ENCODE measurements around the gene PABPC1L. TPM values are rescaled to one million over a fixed set of nuclear protein-coding genes. Genes with fewer than 3 reads are reported as not detected.

The PABPC1L gene
- total and polyA plus RNA-seq, 2 of the 13 experiments (the other 11 are each of a cell fraction or from before 2014, with no cell fraction given), result 30.8 to 252 TPM

GRCh38 chr20:44894959-44895358 lies 14.9 kb upstream of the PABPC1L start (continued):
- TF ChIP-seq E2F2 (CRISPR knock-in tag; IDR thresholded peaks at IDR 0.05; ENCODE audit: borderline replicate concordance), result no peak

GRCh38 chr20:44896583-44896982 lies 13.3 kb upstream of the PABPC1L start:
- no peak overlapping the region for H3K27ac ChIP-seq (ENCODE audit: extremely low read length, insufficient read depth, low read length)
- H3K9ac ChIP-seq (ENCODE audit: insufficient read depth, low read depth, low read length), result no peak overlapping the region
- H4K20me1 ChIP-seq (ENCODE audit: insufficient read depth, low read length), result peaks cover 46% of the 10 kb centered on the region
- BruUV-seq (replicated peaks), result no TSS peak
- DNase-seq (ENCODE audit: low spot score) (peak; percentile 35), ATAC-seq (no peak; the same call in 2 of the 3 replicates), FAIRE-seq (no peak)
- in situ Hi-C loops (cut with HindIII; ENCODE audit: extremely low pct_ligation_motif_present, low pct_unique_long_range_greater_than_20kb), result no loop called here
- ChIA-PET POLR2A (interaction anchor here (0.6 to 3.5 kb wide), 6 partner anchors 9 to 64 kb away, joined by 3 to 22 read pairs (median 3); partner anchors contain the start of genes PABPC1L, TOMM34 and YWHAB), CTCF (ENCODE audit: low intra/inter-chr PET ratio, low total read pairs) (no interaction called here)
- H3K27me3 ChIP-seq (ENCODE audit: control insufficient read depth in 1 of 2, insufficient read depth in 2 of 2, low read length in 2 of 2), result no peaks in the 10 kb centered on the region
- H3K9me3 ChIP-seq (ENCODE audit: low read length), result no peaks in the 10 kb centered on the region
- H3K4me1 ChIP-seq (ENCODE audit: insufficient read depth, low read length), result peaks cover 47% of the 10 kb centered on the region
- peak overlapping the region; percentile 26; the same call in 1 of the 2 replicates for H3K4me2 ChIP-seq (ENCODE audit: low read depth, low read length)
- no peak overlapping the region for H2AFZ ChIP-seq (ENCODE audit: low read length)
- H3K4me3 ChIP-seq (replicated peaks in 1 of 3; ENCODE audit: insufficient read depth in 1 of 3, low read depth in 2 of 3, low read length in 3 of 3), result no peak overlapping the region
- H3K79me2 ChIP-seq (ENCODE audit: insufficient read depth, low read length), result peaks cover 94% of the 10 kb centered on the region
- H3K36me3 ChIP-seq (replicated peaks in 1 of 2; ENCODE audit: control insufficient read depth in 1 of 2, insufficient read depth in 2 of 2, low read length in 2 of 2), result peaks cover 11 to 29% of the 10 kb centered on the region in 2 experiments
- WGBS (ENCODE audit: low lambda C conversion rate), result 98% methylated on average over 1 of the region's 1 CpG
- intact Hi-C loops (cut with micrococcal nuclease; ENCODE audit: unreplicated experiment), result no loop called here
- no peak for TF ChIP-seq CCAR2 (optimal IDR thresholded peaks at IDR 0.05; ENCODE audit: low read depth, low read length)
- TF ChIP-seq HIVEP1 (CRISPR knock-in tag; IDR thresholded peaks at IDR 0.05), result no peak
- TF ChIP-seq ZBTB25 (CRISPR knock-in tag; IDR thresholded peaks at IDR 0.05), result no peak
- TF ChIP-seq FIP1L1 (IDR thresholded peaks at IDR 0.05; ENCODE audit: borderline replicate concordance, insufficient read depth, low read depth, low read length), result no peak
- TF ChIP-seq ZNF260 (CRISPR knock-in tag; IDR thresholded peaks at IDR 0.05; ENCODE audit: borderline replicate concordance, low read depth), result no peak
- no peak for TF ChIP-seq ZNF746 (CRISPR knock-in tag; IDR thresholded peaks at IDR 0.05)
- TF ChIP-seq ZNF768 (CRISPR knock-in tag; IDR thresholded peaks at IDR 0.05), result no peak
- TF ChIP-seq TERF1 (CRISPR knock-in tag; IDR thresholded peaks at IDR 0.05), result no peak
- TF ChIP-seq ZNF326 (CRISPR knock-in tag; IDR thresholded peaks at IDR 0.05; ENCODE audit: borderline replicate concordance), result no peak
- no peak for TF ChIP-seq CREB1 (IDR thresholded peaks at IDR 0.05)
- no peak for TF ChIP-seq CREB1 (CRISPR knock-in tag; IDR thresholded peaks at IDR 0.05)
- no peak for TF ChIP-seq PLRG1 (conservative IDR thresholded peaks at IDR 0.05)
- no peak for TF ChIP-seq KMT2B (CRISPR knock-in tag; IDR thresholded peaks at IDR 0.05)
- no peak for TF ChIP-seq ZNF770 (CRISPR knock-in tag; IDR thresholded peaks at IDR 0.05)
- TF ChIP-seq BORCS8-MEF2B (CRISPR knock-in tag; IDR thresholded peaks at IDR 0.05), result no peak
- TF ChIP-seq GATAD1 (CRISPR knock-in tag; IDR thresholded peaks at IDR 0.05), result peak; percentile 59; the same call in 1 of the 2 replicates
- TF ChIP-seq FOSL2 (CRISPR knock-in tag; IDR thresholded peaks at IDR 0.05), result no peak
- no peak for TF ChIP-seq ZNF101 (CRISPR knock-in tag; IDR thresholded peaks at IDR 0.05; ENCODE audit: borderline replicate concordance, low read depth)

All from HepG2 (cell line).